HepG2 (cell line): ENCODE data around the gene ZNF628. TPM values are rescaled to one million over a fixed set of nuclear protein-coding genes. Genes with fewer than 3 reads are reported as not detected.
A peak's percentile ranks its signal among the peaks of the same experiment; 100 is the strongest.

Source experiments
- ARNT2 ChIP-seq: sonication (generic); formaldehyde crosslinking; IDR thresholded peaks from 2 replicates; pipeline ENCODE4 v1.8.0; 2022; ENCODE audit warnings: mild to moderate bottlenecking, low read depth, missing genetic modification reagents, moderate library complexity
- BCL3 ChIP-seq: sonication (generic); formaldehyde crosslinking; IDR thresholded peaks from 2 replicates; pipeline ENCODE4 v1.5.1; 2020; ENCODE audit warnings: mild to moderate bottlenecking, missing genetic modification reagents, moderate library complexity
- GABPA ChIP-seq, 2 experiments: IDR thresholded peaks; 2 replicates each; pipeline ENCODE4 v1.6.1; 2011 to 2016; ENCODE audit warnings: low read depth in 2 of 2, low read length in 1 of 2, missing biosample characterization in 1 of 2, missing genetic modification characterization in 1 of 2
- PATZ1 ChIP-seq: sonication (generic); formaldehyde crosslinking; IDR thresholded peaks from 2 replicates; pipeline ENCODE4 v1.4.0; 2020; ENCODE audit warnings: missing genetic modification reagents
- POGZ ChIP-seq: sonication (generic); formaldehyde crosslinking; IDR thresholded peaks from 2 replicates; pipeline ENCODE4 v1.4.0; 2020; ENCODE audit warnings: mild to moderate bottlenecking, missing genetic modification reagents
- RAD51 ChIP-seq: fragments of 450-650 bp; IDR thresholded peaks from 2 replicates; pipeline ENCODE4 v1.6.1; 2016; ENCODE audit warnings: borderline replicate concordance
- RBM39 ChIP-seq: fragments of 200-400 bp; formaldehyde crosslinking; IDR thresholded peaks from one replicate; pipeline ENCODE4 v1.6.1; 2018; ENCODE audit warnings: antibody characterized with exemption, mild to moderate bottlenecking, low read depth, low read length; ENCODE audit not compliant: poor library complexity, severe bottlenecking
- SMC3 ChIP-seq: IDR thresholded peaks from 2 replicates; pipeline ENCODE4 v1.6.1; 2011; ENCODE audit warnings: low read length, improper control_type of control experiment
- TBP ChIP-seq: sonication (generic); formaldehyde crosslinking; IDR thresholded peaks from 2 replicates; pipeline ENCODE4 v1.5.0; 2020; ENCODE audit warnings: missing genetic modification reagents
- ZBTB44 ChIP-seq: sonication (generic); formaldehyde crosslinking; IDR thresholded peaks from 2 replicates; pipeline ENCODE4 v1.4.0; 2020; ENCODE audit warnings: missing genetic modification reagents
- ZNF34 ChIP-seq: sonication (generic); formaldehyde crosslinking; IDR thresholded peaks from 2 replicates; pipeline ENCODE4 v1.4.0; 2020; ENCODE audit warnings: mild to moderate bottlenecking, missing genetic modification reagents, borderline replicate concordance
- ZNF691 ChIP-seq: sonication (generic); formaldehyde crosslinking; IDR thresholded peaks from 2 replicates; pipeline ENCODE4 v1.4.0; 2020; ENCODE audit warnings: missing genetic modification reagents, low read depth, mild to moderate bottlenecking, borderline replicate concordance
- ZNF703 ChIP-seq: sonication (generic); formaldehyde crosslinking; IDR thresholded peaks from 2 replicates; pipeline ENCODE4 v1.5.1; 2020; ENCODE audit warnings: missing genetic modification reagents, mild to moderate bottlenecking, moderate library complexity, borderline replicate concordance
- ZNF816 ChIP-seq: sonication (generic); formaldehyde crosslinking; IDR thresholded peaks from 2 replicates; pipeline ENCODE4 v1.8.0; 2022; ENCODE audit warnings: missing genetic modification reagents, mild to moderate bottlenecking, borderline replicate concordance
- polyA plus RNA-seq, 8 experiments: library from polyadenylated mRNA; depleted of rRNA in 3 of 8; stranded (reverse) in 7 of 8; unstranded in 1 of 8; fragments of >200 nt; fragmentation: Illumina TruSeq in 4 of 8; extraction: Trizol in 4 of 8; gene quantifications; 2 replicates each; pipeline versions ENCODE4 v1.2.1 to v1.2.3, GENCODE V29; 2011 to 2016; ENCODE audit warnings: low read depth in 4 of 8, missing spikeins in 1 of 8, mixed read lengths in 1 of 8; ENCODE audit not compliant: insufficient read depth in 1 of 8
- total RNA-seq, 5 experiments: library from RNA; depleted of rRNA; stranded (reverse); fragments of >200 nt; fragmentation: Illumina TruSeq; extraction: Trizol; gene quantifications; 2 replicates each; pipeline ENCODE4 v1.2.3, GENCODE V29; 2016; ENCODE audit warnings: low read depth in 1 of 5
- TF ChIP-seq, protein P1 (sequence below): sonication (generic); formaldehyde crosslinking; IDR thresholded peaks from 2 replicates; pipeline ENCODE4 v1.8.1; 2023; ENCODE audit warnings: missing genetic modification reagents, inconsistent platforms, borderline replicate concordance
- TF ChIP-seq, protein P2 (sequence below): sonication (generic); formaldehyde crosslinking; IDR thresholded peaks from 2 replicates; pipeline ENCODE4 v1.8.1; 2022; ENCODE audit warnings: low read depth, mild to moderate bottlenecking, missing genetic modification reagents

ZNF628 gene
- total and polyA plus RNA-seq, 2 of the 13 experiments (the other 11 are each of a cell fraction or from before 2014, with no cell fraction given) = 0.54 to 1.2 TPM

- no peak for TF ChIP-seq TBP
- no peak for TF ChIP-seq GABPA (IDR thresholded peaks at IDR 0.05; ENCODE audit: low read depth, low read length)
- TF ChIP-seq GABPA (CRISPR knock-in tag; IDR thresholded peaks at IDR 0.05; ENCODE audit: low read depth) = no peak
- TF ChIP-seq, protein P1, sequence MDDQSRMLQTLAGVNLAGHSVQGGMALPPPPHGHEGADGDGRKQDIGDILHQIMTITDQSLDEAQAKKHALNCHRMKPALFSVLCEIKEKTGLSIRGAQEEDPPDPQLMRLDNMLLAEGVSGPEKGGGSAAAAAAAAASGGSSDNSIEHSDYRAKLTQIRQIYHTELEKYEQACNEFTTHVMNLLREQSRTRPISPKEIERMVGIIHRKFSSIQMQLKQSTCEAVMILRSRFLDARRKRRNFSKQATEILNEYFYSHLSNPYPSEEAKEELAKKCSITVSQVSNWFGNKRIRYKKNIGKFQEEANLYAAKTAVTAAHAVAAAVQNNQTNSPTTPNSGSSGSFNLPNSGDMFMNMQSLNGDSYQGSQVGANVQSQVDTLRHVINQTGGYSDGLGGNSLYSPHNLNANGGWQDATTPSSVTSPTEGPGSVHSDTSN = no peak
- no peak for TF ChIP-seq ZNF816 (CRISPR knock-in tag)
- peak; percentile 71; the same call in 1 of the 2 replicates for TF ChIP-seq ARNT2 (CRISPR knock-in tag)
- peak; percentile 92 for TF ChIP-seq ZBTB44 (CRISPR knock-in tag)
- no peak for TF ChIP-seq RBM39
- no peak for TF ChIP-seq SMC3
- TF ChIP-seq, protein P2, sequence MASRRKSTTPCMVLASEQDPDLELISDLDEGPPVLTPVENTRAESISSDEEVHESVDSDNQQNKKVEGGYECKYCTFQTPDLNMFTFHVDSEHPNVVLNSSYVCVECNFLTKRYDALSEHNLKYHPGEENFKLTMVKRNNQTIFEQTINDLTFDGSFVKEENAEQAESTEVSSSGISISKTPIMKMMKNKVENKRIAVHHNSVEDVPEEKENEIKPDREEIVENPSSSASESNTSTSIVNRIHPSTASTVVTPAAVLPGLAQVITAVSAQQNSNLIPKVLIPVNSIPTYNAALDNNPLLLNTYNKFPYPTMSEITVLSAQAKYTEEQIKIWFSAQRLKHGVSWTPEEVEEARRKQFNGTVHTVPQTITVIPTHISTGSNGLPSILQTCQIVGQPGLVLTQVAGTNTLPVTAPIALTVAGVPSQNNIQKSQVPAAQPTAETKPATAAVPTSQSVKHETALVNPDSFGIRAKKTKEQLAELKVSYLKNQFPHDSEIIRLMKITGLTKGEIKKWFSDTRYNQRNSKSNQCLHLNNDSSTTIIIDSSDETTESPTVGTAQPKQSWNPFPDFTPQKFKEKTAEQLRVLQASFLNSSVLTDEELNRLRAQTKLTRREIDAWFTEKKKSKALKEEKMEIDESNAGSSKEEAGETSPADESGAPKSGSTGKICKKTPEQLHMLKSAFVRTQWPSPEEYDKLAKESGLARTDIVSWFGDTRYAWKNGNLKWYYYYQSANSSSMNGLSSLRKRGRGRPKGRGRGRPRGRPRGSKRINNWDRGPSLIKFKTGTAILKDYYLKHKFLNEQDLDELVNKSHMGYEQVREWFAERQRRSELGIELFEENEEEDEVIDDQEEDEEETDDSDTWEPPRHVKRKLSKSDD = 0 out of 2 replicates have a peak, but pooled peaks have one; percentile 30
- TF ChIP-seq ZNF703 (CRISPR knock-in tag) = no peak
- TF ChIP-seq RAD51 = no peak
- TF ChIP-seq ZNF34 (CRISPR knock-in tag) = no peak
- 0 out of 2 replicates have a peak, but pooled peaks have one; percentile 25 for TF ChIP-seq ZNF691 (CRISPR knock-in tag)
- 0 out of 2 replicates have a peak, but pooled peaks have one; percentile 34 for TF ChIP-seq BCL3 (CRISPR knock-in tag)
- TF ChIP-seq PATZ1 (CRISPR knock-in tag) = 0 out of 2 replicates have a peak, but pooled peaks have one; percentile 16
- no peak for TF ChIP-seq POGZ (CRISPR knock-in tag)
These were observed 39.0 kb upstream of the ZNF628 start (continued) for GRCh38 chr19:55437410-55437809.
